Activated T-helper 1 cell treated with anti-CD3 and anti-CD28 coated beads, Interleukin-2, amount 50 U/mL, for 16 hours (primary cell): ENCODE measurements around the gene LHB.
"Not testable (repeated sequence)": the region's sequence is repeated elsewhere in the genome, so short reads cannot be mapped to it uniquely, and the experiment has no call there.

ENCODE experiments used
- DNase-seq, 2 donors: peaks; one replicate each; pipeline ENCODE4 v3.0.0-alpha.2; 2020; ENCODE audit warnings: low read depth in 1 of 2, low spot score in 1 of 2

The LHB gene

GRCh38 chr19:49017041-49017665, at the start of gene LHB:
Gene LHB (minus strand): TSS chr19:49017091. CDS start chr19:49017081, 10 bp downstream.
- no peak for DNase-seq

- DNase-seq: no peak
Observed at GRCh38 chr19:49065905-49066512, 49.1 kb upstream of the LHB start.

GRCh38 chr19:49064768-49065611, 48.1 kb upstream of the LHB start, which contains the start of gene NTF4:
Gene NTF4 (minus strand): TSS chr19:49064818. CDS start chr19:49061997, 2,821 bp downstream.
- DNase-seq: no peak

GRCh38 chr19:49064029-49064629, 47.2 kb upstream of the LHB start:
- DNase-seq: no peak

DNA sequence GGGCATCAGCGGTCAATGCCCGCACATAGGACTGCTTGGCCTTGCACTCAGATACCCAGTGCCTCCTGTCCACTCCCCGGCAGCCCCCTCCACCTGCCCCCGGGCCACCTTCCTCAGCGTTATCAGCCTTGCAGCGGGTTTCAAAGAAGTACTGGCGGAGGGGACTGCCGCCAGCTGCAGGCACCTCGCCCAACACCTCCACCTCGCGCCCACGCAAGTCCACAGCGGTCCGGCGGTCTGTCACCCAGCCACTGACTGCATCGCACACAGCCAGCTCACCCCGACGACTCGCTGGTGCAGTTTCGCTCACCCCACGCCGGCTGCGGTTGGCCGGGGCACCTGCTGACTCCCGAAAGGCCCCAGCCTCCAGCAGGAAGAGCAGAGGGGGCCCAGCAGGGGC, 44.6 kb upstream of the LHB start:
- DNase-seq: no peak

DNA sequence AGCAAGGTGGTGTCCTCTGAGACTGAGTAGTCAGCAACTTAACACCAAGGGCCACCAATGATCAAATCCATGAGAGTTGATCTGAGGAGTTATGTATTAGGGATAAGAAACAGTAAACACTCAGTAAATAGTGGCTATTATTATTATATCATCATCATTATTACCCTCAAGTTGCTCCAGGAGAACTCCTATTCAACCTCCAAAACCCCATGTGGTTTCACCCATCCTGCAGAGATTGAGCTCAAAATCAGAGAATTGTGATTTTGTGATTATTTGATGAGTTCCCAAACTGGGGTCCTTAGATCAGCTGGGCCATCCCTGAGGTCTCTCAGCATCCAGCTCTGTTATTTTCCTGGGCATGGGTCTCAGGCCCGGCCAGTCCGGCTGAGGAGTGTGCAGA, 44.1 kb upstream of the LHB start:
- no peak for DNase-seq

GRCh38 chr19:49059053-49059452, 42.2 kb upstream of the LHB start:
- DNase-seq: no peak

DNA sequence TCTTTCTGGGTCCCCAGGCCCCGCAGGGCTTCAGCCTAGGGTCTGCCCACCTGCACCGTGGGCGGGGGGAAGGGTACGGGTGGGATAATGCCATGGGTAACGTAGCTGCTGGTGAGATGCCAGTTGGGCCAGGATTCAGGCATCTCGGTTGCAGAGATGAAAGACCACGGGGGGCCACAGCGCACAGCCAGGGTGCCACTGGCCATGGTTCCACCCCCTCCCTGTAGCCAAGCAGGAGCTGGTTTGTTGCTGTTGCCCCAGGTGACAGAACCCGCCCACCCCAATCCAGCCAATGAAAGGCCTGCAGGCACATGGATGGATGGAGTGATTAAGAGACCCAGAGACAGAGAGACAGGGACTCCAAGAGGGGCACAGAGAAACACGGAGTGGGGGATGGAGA, 41.7 kb upstream of the LHB start:
- no peak for DNase-seq

- DNase-seq: no peak
Observed at GRCh38 chr19:49057636-49058234, 40.8 kb upstream of the LHB start, which contains the start of gene CGB7. Gene CGB7 (minus strand): TSS chr19:49057749. CDS start chr19:49055375, 2,374 bp downstream.

GRCh38 chr19:49056902-49057596, 40.2 kb upstream of the LHB start:
- not testable (repeated sequence) for DNase-seq

DNA sequence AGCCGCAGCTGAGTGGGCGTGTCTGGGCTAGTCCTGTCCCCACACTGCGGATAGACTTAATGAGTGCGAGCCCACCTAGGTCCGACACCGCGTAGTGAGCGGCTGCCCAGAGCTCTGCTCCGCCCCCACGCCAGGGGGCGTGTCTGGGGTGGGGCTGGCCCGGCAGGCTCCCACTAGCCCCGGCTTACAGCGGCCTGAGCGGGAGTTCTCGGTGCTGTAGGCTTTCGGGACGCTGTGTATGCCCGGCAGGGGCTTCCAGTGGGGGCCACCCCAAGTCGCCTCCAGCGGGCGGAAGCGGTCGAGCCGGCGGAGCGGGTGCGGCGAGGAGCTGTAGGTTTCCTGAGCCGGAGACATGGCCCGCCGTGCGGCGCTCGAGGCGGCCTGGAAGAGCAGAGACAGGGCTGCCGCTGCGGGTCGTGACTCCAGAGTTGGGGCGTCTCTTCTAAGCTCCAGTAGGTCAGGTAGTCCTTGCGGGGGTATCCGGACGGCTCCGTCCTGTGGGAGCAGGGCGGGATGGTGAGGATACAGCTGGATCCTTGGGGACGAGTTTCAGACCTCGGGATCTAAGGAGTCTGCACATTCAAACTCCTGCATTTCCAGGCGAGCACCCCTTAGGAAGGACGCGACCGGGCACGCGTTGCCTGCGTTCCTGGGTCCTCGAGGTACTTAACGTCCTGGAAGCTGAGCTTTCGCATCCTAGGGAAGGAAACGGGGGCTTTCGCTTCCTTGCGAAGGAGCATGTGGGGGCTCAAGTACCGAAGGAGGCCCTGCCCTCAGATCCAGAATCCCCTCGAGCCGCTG, 39.4 kb upstream of the LHB start:
- DNase-seq: peak; percentile 16 to 23

- not testable (repeated sequence) for DNase-seq
Observed at GRCh38 chr19:49050376-49051033, 33.6 kb upstream of the LHB start.

DNA sequence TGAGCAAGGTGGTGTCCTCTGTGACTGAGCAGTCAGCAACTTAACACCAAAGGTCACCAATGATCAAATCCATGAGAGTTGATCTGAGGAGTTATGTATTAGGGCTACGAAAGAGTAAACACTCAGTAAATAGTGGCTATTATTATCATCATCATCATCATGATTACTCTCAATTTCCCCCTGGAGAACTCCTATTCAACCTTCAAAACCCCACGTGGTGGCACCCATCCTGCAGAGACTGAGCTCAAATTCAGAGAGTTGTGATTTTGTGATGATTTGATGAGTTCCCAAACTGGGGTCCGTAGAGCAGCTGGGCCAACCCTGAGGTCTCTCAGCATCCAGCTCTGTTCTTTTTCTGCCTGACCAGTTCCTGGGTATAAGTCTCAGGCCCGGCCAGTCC, 32.9 kb upstream of the LHB start:
- DNase-seq: not testable (repeated sequence)

DNA sequence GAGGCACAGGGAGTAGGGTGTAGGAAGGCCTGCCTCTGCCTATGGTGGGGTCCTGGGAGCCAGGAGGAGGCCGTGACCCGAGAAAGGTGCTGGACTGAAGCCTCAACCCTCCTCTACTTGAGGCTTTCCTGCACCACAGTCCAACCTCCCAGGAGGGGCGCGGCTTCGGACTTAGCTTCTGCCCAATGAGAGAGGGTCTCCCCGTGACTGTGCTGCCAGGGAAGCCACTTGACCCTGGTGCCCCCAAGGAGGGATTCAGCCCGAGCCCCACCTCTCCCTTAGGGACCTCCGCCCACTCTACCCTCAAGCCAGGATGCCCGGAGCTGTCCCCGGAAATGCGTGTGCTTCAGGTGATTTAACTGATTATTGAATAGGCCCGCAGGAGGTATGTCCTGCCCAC, 32.1 kb upstream of the LHB start, which contains the start of gene CGB8:
CGB8 (minus strand) TSS at position 101 of the 400 bp plus-strand sequence. CDS start 372 bp downstream, outside the sequence.
- DNase-seq: not testable (repeated sequence)

DNA sequence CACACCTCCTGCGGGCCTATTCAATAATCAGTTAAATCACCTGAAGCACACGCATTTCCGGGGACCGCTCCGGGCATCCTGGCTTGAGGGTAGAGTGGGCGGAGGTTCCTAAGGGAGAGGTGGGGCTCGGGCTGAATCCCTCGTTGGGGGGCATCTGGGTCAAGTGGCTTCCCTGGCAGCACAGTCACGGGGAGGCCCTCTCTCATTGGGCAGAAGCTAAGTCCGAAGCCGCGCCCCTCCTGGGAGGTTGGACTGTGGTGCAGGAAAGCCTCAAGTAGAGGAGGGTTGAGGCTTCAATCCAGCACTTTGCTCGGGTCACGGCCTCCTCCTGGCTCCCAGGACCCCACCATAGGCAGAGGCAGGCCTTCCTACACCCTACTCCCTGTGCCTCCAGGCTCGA, 26.7 kb upstream of the LHB start, which contains the start of gene CGB5:
CGB5 (plus strand) TSS at position 301 of the 400 bp plus-strand sequence. CDS start 362 bp downstream, outside the sequence.
- not testable (repeated sequence) for DNase-seq

GRCh38 chr19:49042666-49043065, 25.8 kb upstream of the LHB start:
- DNase-seq: not testable (repeated sequence)

DNA sequence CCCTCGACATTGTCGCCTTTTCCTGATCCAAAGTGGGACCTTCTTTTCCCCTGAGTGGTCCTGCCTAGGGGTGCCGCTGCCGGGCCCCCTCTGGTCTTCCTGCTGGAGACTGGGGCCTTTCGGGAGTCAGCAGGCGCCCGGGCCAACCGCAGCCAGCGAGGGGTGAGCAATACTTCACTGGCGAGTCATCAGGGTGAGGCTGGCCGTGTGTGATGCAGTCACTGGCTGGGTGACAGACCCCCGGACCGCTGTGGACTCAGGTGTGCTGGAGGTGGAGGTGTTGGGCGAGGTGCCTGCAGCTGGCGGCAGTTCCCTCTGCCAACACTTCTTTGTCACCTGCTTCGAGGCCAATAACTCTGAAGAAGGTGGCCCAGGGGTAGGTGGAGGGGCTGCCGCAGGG, 25.3 kb upstream of the LHB start:
- DNase-seq: no peak

- DNase-seq: not testable (repeated sequence)
Observed at GRCh38 chr19:49039736-49040135, 22.8 kb upstream of the LHB start.
